ENCODE data around the gene B2M.
"Not testable (repeated sequence)": the region's sequence is repeated elsewhere in the genome, so short reads cannot be mapped to it uniquely, and the experiment has no call there.

The B2M gene

GRCh38 chr15:44712346-44713005 lies 1.2 kb downstream of the B2M start:
- DNase-seq, result peak; percentile 78
- Mint-ChIP-seq H3K4me1 (ENCODE audit: low read depth) (peaks cover 51% of the 10 kb centered on the region), H3K36me3 (ENCODE audit: low read depth) (peaks cover 88% of the 10 kb centered on the region)

GRCh38 chr15:44713006-44713966 lies 2.0 kb downstream of the B2M start:
- peak overlapping the region; percentile 100 for H3K27ac Mint-ChIP-seq
- H3K27me3 Mint-ChIP-seq, result no peaks in the 10 kb centered on the region
- H3K4me1 Mint-ChIP-seq (ENCODE audit: low read depth), result peaks cover 55% of the 10 kb centered on the region
- no peaks in the 10 kb centered on the region for H3K9me3 Mint-ChIP-seq
- peaks cover 93% of the 10 kb centered on the region for H3K36me3 Mint-ChIP-seq (ENCODE audit: low read depth)
- no peak for DNase-seq
- H3K4me3 Mint-ChIP-seq, result peak overlapping the region; percentile 99

More at GRCh38 chr15:44712346-44713005, 1.2 kb downstream of the B2M start:
- Mint-ChIP-seq H3K9me3 (no peaks in the 10 kb centered on the region), H3K27me3 (no peaks in the 10 kb centered on the region), H3K27ac (peak overlapping the region; percentile 100), H3K4me3 (peak overlapping the region; percentile 99)

GRCh38 chr15:44715142-44715796 lies 4.0 kb downstream of the B2M start:
- Mint-ChIP-seq H3K4me1 (ENCODE audit: low read depth) (peaks cover 59% of the 10 kb centered on the region), H3K36me3 (ENCODE audit: low read depth) (peaks cover 94% of the 10 kb centered on the region), H3K27ac (peak overlapping the region; percentile 100), H3K4me3 (peak overlapping the region; percentile 99), H3K9me3 (no peaks in the 10 kb centered on the region), H3K27me3 (no peaks in the 10 kb centered on the region)
- no peak for DNase-seq

GRCh38 chr15:44715797-44716334 lies 4.5 kb downstream of the B2M start:
- Mint-ChIP-seq H3K4me1 (ENCODE audit: low read depth) (peaks cover 62% of the 10 kb centered on the region), H3K9me3 (no peaks in the 10 kb centered on the region), H3K27ac (peak overlapping the region; percentile 100), H3K27me3 (no peaks in the 10 kb centered on the region), H3K4me3 (peak overlapping the region; percentile 99), H3K36me3 (ENCODE audit: low read depth) (peaks cover 94% of the 10 kb centered on the region)
- no peak for DNase-seq

- H3K9me3 Mint-ChIP-seq, result no peaks in the 10 kb centered on the region
- DNase-seq, result no peak
- peaks cover 82% of the 10 kb centered on the region for H3K36me3 Mint-ChIP-seq (ENCODE audit: low read depth)
- H3K27ac Mint-ChIP-seq, result peak overlapping the region; percentile 100
- H3K4me3 Mint-ChIP-seq, result peak overlapping the region; percentile 99
- peaks cover 74% of the 10 kb centered on the region for H3K4me1 Mint-ChIP-seq (ENCODE audit: low read depth)
- no peaks in the 10 kb centered on the region for H3K27me3 Mint-ChIP-seq
Observed at GRCh38 chr15:44716983-44717602, 5.8 kb downstream of the B2M start.

GRCh38 chr15:44718180-44718926 lies 7.0 kb downstream of the B2M start:
- Mint-ChIP-seq H3K27me3 (no peaks in the 10 kb centered on the region), H3K27ac (peak overlapping the region; percentile 100), H3K4me3 (peak overlapping the region; percentile 99), H3K9me3 (no peaks in the 10 kb centered on the region), H3K36me3 (ENCODE audit: low read depth) (peaks cover 69% of the 10 kb centered on the region), H3K4me1 (ENCODE audit: low read depth) (peaks cover 79% of the 10 kb centered on the region)
- no peak for DNase-seq

GRCh38 chr15:44718927-44719292 lies 7.6 kb downstream of the B2M start:
- H3K9me3 Mint-ChIP-seq, result no peaks in the 10 kb centered on the region
- H3K27me3 Mint-ChIP-seq, result no peaks in the 10 kb centered on the region
- H3K36me3 Mint-ChIP-seq (ENCODE audit: low read depth), result peaks cover 64% of the 10 kb centered on the region

GRCh38 chr15:44719293-44719999 lies 8.1 kb downstream of the B2M start:
- no peaks in the 10 kb centered on the region for H3K27me3 Mint-ChIP-seq
- DNase-seq, result peak; percentile 74
- peak overlapping the region; percentile 100 for H3K27ac Mint-ChIP-seq
- no peaks in the 10 kb centered on the region for H3K9me3 Mint-ChIP-seq
- peaks cover 89% of the 10 kb centered on the region for H3K4me1 Mint-ChIP-seq (ENCODE audit: low read depth)
- peaks cover 58% of the 10 kb centered on the region for H3K36me3 Mint-ChIP-seq (ENCODE audit: low read depth)
- H3K4me3 Mint-ChIP-seq, result peak overlapping the region; percentile 53

More at GRCh38 chr15:44718927-44719292, 7.6 kb downstream of the B2M start:
- no peak for DNase-seq
- H3K4me3 Mint-ChIP-seq, result peak overlapping the region; percentile 99
- H3K27ac Mint-ChIP-seq, result peak overlapping the region; percentile 100
- peaks cover 83% of the 10 kb centered on the region for H3K4me1 Mint-ChIP-seq (ENCODE audit: low read depth)

GRCh38 chr15:44720000-44720435 lies 8.7 kb downstream of the B2M start:
- H3K4me3 Mint-ChIP-seq, H3K27me3 Mint-ChIP-seq, H3K9me3 Mint-ChIP-seq: not testable (repeated sequence)
- peaks cover 53% of the 10 kb centered on the region for H3K36me3 Mint-ChIP-seq (ENCODE audit: low read depth)
- peaks cover 90% of the 10 kb centered on the region for H3K4me1 Mint-ChIP-seq (ENCODE audit: low read depth)
- peak overlapping the region; percentile 100 for H3K27ac Mint-ChIP-seq
- peak; percentile 62 for DNase-seq

- Mint-ChIP-seq H3K27ac (peak overlapping the region; percentile 100), H3K4me3 (peak overlapping the region; percentile 12)
- DNase-seq, result no peak
Observed at GRCh38 chr15:44720460-44721176, 9.3 kb downstream of the B2M start.

GRCh38 chr15:44722011-44722410 lies 10.7 kb downstream of the B2M start:
- H3K36me3 Mint-ChIP-seq (ENCODE audit: low read depth), result peaks cover 37% of the 10 kb centered on the region
- DNase-seq, result no peak
- no peaks in the 10 kb centered on the region for H3K9me3 Mint-ChIP-seq
- peak overlapping the region; percentile 100 for H3K27ac Mint-ChIP-seq
- H3K4me3 Mint-ChIP-seq, result peak overlapping the region; percentile 20
- H3K4me1 Mint-ChIP-seq (ENCODE audit: low read depth), result peaks cover 88% of the 10 kb centered on the region
- H3K27me3 Mint-ChIP-seq, result no peaks in the 10 kb centered on the region

More at GRCh38 chr15:44720460-44721176, 9.3 kb downstream of the B2M start:
- Mint-ChIP-seq H3K27me3 (no peaks in the 10 kb centered on the region), H3K9me3 (no peaks in the 10 kb centered on the region), H3K4me1 (ENCODE audit: low read depth) (peaks cover 89% of the 10 kb centered on the region), H3K36me3 (ENCODE audit: low read depth) (peaks cover 47% of the 10 kb centered on the region)

- Mint-ChIP-seq H3K27ac (peak overlapping the region; percentile 100), H3K4me1 (ENCODE audit: low read depth) (peaks cover 70% of the 10 kb centered on the region), H3K36me3 (ENCODE audit: low read depth) (peaks cover 25% of the 10 kb centered on the region), H3K27me3 (no peaks in the 10 kb centered on the region), H3K4me3 (peak overlapping the region; percentile 87), H3K9me3 (no peaks in the 10 kb centered on the region)
- no peak for DNase-seq
Observed at GRCh38 chr15:44726136-44726535, 14.8 kb downstream of the B2M start.
